HG03432 (cell line): ENCODE measurements around the gene CHURC1.

Experiments
- ATAC-seq: cut with Tn5 transposase; IDR thresholded peaks from one replicate; pipeline ENCODE4 v1.9.1; 2021; ENCODE audit warnings: mild to moderate bottlenecking, moderate library complexity; ENCODE audit not compliant: unreplicated experiment

Gene CHURC1

DNA sequence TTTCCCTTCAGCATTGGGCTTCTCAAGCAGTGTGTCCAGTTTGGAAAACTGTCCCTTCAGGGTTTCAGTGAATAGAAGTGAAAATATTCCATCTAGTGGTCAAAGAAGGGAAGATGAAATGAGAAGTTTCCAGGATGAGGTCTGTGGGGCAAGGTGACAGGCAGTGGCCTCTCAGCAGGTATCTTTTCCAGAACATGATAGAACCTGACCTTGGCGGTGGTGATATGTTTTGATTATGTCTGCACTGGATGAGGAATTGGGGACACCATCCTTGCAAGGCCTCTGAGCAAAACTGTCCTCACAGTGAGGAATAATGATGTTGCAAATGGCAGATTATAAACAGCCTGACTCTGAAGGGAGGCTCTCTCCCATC is 23.6 kb downstream of the CHURC1 start:
- no peak for ATAC-seq

DNA sequence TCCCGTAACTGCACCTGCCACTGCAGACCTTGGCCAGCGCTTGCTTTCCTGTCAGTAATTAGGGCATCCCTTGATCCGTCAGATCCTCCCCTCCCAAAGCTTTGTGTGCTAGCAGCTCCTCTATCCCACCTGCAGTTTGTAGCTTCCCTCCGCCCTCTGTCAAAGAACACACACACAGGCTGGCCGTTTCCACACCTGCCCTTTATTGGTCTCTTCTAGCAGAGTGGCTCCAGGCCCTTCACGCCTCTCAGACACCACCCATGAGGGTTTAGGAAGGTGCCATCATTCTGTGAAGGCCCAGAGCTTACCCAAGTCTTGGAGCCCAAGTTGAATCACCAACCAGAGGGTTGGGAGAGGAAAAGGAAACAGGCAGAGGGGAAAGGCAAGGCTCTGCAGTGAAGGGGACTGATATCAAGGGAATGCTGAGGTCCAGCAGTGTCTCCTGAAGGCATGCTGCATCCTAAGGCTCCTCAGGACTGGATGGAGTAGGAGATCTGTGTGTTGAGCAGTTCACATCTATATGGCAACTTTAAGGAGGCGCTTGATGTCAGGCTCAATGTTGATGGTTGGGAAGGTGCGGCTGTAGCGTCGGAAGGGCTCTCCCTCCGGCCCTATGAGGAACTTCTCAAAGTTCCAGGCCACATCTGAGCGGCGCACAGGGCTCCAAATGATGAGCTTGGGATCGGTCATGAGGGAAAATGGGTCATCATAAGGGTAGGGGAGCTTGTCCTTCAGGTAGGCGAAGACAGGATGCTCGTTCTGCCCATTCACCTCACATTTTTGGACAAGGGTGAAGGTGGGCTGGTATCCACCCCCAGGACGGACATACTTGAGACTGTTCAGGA is 24.9 kb downstream of the CHURC1 start:
- no peak for ATAC-seq

DNA sequence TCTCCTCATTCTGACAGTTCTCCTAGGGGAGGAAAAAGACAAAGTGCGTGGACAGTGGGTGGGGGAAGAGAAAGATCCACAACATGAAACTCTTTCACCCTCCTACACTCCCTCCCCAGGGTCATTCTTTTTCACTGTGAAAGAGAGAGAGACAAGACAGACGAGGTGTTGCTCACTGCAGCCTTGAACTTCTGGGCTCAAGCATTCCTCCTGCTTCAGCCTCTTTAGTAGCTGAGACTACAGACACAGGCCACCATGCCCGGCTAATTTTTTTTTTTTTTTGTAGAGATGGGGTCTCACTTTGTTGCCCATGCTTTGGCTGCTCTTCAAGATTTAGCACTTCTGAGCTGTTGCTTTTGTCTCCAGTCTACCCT is 25.5 kb downstream of the CHURC1 start:
- no peak for ATAC-seq

DNA sequence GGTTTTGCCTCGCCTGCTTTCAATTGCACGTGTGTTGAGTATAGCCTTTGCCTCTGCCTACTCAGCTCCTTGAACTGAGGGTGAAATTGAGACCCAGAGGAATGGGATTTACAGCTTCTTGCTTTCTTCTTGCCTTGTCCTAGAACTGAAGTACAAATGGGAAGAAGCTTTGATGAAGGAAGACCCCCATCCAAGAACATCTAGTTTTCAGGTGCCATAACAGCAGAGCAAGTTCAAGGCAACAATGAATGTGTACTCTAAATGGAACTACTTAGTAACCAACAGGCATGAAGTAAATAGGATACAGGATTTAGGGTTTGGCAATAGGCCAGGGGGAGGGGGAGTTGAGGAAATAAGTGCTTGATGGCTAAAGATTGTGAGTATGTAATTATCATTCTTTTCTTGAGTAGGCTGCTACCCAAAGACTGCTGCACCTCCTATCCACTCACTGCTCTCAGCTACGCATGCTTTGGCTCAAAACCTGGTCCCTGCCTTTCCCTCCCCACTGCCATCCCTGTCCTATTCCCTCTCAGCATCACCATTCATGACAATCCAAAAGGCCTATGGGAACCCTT is 26.2 kb downstream of the CHURC1 start:
- no peak for ATAC-seq

DNA sequence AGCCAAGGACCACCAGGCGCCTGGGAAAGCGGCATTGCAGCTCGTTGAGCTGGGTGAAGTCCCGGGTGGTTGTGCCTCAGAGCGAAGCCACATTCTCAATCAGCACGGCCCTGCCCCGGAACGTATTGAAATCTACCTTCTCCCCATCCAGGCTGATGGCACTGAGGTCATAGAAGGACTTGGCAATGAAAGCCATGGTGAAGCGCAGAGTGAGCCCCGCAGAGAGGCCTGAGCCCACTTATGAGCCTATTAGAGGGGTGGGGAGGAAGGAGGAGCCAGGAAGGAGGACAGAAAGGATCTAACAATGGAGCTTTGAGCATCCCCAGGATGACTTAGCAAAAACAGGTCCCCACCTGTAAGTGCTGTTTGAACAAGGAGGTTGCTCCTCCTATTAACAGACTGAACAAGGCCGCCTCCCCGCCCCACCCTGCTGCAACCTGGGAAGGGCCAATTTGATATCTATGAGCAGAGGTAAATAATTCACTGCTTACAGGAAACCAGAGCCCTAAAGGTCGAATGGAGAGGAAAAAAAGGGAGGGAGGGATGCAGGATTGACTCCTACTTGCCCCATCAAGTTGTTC is 28.4 kb downstream of the CHURC1 start, which contains the start of gene GPX2:
GPX2 (minus strand) TSS at position 215 of the 581 bp plus-strand sequence; CDS start at position 196, 19 bp downstream.
- ATAC-seq = no peak

DNA sequence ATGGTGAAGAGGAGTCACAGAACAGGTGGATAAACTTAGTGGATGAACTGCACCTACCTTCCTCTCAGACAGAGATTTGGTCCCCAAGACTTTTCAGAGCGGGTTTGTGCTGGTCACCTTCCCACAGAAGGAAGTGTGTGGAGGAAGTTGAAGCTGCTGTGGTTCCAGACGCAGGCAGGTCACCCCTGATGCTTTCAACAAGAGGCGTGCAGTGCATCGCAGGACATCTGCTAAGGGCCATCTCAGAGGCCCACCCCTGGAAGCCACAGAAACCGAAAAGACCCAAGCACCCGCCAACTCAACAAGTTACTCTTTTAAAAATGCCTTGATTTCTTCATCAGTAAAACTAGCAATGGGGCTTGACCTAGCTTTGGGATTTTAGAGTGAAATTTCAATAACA is 29.3 kb downstream of the CHURC1 start:
- no peak for ATAC-seq

DNA sequence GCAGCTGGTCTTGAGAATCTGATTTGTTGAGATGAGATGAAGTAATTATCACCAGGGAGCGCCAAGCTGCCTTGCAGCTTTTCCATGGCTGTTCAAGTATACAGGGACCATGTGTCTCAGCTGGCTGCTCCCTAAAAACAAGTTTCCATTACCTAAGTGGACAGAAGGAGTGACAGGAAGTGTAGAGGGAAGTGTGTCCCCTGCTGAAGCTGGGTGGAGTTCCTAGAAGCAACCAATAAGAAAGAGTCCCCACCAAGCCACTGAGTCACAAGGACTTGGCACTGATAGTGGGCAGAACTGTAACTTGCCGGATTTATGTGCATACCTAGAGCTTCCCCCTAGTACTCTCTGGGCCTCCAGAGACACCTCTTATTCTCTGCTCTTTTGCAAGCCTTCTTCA is 29.8 kb downstream of the CHURC1 start:
- no peak for ATAC-seq

DNA sequence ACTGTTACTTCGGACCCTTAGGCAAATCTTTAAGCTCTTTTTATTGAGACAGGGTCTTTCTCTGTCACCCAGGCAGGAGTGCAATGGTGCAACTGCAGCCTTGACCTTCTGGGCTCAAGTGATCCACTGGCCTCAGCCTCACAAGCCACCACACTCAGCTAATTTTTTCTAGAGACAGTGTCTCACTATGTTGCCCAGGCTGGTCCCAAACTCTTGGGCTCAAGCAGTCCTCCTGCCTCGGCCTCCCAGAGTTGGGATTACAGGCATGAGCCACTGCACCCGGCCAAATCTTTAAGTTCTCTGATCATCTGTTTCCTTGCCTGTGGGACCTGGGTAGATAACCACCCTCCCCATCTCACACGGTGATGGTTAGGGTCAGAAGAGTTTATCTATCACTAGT is 30.6 kb downstream of the CHURC1 start:
- no peak for ATAC-seq

DNA sequence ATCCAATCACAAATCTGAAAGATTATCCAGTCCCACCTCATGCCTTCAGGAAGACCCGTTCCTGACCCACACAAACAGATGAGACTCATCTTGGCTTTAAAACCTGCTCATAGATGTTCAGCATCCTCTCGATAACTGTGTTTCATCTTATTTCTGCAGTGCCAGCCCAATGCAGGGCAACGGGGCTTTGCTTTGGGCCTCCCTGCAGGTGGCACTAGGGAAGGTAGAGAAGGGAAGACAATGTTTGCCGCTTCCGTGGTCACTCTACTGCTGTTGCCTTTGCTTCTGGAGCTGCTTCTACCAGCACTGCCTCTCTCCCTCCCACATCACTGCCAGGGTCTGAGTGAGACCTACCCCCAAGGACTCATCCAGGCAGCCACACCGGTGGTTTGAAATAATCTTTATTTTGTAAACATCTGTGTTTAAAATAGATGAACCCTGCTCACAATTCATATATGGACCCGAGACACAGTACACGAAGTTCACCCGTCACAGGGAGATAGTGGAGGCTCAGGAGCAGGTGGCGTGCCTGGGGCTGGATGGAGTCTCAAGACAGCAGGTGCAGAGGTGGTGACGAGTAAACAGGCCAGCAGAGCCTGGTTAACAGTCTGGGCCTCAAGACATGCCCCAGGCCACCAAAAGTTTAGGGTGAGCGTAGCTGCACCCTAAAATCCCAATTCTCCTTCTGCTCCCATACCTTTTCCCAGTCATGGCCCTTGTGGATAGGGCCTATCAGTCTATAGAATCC is 31.4 kb downstream of the CHURC1 start:
- ATAC-seq = no peak

DNA sequence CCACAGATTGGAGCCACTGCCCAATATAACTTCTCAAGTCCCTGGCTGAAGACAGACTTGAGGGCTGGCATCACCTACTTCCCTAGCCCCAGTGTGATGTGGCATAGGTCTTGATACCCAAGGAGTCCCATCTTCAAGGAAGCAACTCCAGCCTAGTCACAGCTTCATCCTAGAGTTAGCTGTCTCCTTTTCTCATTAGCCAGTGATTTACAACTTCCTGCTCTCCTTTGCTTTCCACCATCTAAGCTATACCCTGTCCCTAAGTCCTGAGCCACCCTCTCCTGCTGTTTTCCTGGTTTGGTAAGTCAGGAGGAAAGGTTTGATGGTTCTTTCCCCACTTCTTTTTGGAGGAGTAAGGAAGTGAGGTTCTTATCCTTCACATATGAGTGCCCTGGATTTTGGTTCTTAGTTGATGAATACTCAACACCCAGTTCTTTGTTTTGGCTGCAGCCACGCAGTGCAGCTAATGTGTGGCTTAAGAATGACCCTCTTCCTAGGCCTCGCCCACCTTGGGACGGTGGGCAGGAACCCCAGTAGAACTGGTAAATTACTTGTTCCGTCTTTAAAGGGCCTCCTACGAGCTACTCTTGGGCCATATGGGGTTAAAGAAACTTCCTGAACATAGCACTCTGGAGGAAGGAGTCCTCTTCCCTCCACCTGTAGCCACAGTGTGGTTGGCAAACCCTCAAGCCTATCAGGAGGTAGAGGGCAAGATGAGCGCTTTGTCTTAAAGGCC is 32.2 kb downstream of the CHURC1 start:
- ATAC-seq = no peak

DNA sequence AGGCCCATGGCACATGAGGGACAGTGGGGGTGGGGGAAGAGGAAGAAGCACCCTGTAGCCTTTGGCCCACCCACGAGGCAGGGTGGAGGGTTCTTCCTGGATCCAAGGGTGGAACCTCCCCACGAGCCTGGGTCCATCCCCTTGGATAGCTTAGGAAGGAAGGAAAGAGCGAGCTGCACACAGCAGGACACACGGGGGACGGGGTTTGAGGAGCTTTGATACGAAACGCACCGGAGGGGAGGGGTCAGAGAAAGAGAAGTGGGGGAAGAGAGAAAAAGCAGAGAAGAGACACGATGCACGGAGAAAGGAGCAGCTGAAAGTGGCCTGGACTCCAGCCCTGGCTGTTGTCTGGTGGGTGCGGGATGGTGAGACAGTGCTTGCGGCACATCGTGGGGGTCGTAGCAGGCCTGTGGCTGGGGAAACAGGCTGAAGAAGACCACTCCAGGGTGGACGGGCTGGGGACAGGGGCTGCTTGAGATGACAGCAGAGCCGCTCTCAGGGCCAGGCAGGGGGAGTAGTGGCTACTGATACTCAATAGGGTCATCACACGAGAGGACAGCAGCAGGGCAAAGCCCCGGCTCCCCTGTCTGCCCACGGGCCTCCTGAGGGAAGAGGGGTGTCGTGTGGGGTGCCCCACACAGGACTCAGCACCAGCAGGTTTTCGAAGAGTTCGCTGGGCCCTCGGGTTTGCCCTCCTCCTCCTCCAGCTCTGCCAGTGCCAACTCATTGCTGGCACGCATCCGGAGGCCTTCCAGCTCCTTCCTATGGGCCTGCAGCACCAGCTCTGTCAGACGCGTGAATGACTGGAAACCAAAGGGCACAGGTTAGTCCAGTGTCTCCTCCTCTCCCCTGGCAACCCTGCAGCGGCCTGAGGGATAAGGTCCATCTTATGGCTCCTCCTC is 33.7 kb downstream of the CHURC1 start:
- no peak for ATAC-seq

DNA sequence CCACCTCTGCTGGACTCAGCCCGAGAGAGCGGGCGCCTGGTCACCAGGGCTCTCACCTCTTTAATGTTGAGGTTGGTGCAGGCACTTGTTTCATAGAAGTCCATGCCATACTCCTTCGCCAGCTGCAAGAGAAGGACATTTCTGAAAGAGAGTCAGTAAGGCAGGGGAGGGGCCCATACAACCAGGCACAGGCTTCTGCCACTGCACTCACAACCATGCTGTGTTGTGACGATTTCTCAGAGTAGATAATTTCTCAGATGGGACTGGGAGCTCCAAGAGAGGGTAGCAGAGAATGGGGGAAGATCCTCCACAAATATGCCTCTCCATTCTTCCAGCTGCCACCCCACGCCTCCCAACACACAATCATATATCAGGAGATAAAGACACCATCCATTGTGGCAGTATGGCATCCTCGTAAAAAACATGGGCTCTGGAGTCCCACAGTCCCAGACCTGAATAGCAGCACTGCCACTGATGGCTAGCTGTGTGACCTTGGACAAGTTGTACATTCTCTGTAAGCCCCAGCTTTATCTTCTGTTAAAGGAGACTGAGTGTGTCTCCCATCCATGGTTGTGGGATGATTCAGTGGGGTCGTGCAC is 34.5 kb downstream of the CHURC1 start:
- ATAC-seq = no peak

DNA sequence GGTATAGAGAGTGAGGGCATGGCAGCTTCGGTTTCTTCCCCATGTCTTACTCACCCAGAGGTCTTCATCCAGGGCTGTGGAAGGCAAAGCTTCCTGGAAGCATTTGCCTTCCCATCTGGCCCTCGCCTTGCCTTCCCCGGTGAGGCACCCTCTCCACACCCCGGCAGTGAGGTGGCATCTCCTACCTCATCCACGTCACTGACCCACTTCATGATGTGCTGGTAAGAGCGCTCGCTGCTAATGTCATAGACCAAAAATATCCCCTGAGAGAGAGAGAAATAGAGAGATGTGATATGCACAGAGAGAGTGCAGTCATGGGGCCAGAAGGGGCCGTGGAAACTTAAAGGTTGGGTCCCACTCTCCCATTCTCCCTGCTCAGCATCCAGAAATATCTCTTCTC is 36.6 kb downstream of the CHURC1 start:
- no peak for ATAC-seq

DNA sequence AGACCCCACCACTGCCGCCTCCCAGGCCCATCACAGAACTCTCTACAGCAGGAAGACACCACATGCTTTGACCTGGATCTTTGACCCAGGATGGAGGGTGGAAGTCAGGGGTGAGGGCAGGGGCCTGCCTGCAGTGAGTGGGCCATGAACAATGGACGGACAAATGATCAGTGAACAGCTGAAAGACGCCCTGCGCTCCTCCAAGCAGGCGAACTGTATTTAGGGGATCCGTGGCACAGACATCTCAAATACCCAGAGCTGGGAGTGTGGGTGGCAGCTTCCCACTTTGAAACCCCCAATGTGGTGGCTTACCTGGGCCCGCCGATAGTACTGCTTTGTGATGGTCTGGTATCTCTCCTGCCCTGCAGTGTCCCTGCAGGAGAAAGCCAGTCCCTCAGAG is 37.0 kb downstream of the CHURC1 start:
- no peak for ATAC-seq

DNA sequence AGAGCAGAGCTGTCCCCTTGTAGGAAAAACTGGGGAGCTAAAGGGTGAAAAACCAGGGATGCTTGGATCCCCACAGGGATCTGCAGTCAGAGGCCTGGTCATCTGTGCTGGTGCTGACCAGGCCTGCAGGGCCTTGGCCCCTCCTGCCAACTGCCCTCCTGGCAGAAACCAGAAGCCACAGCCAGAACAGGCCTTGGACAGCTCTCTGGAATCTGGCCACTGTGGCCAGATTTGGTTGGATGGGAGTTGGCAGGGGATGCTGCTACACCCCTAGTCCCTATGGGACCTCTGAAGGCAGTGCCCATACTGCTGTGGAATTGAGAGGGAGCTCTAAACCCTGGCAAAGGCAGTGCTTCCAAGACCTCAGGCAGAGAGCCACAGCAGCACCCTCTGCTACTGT is 37.5 kb downstream of the CHURC1 start:
- ATAC-seq = no peak

DNA sequence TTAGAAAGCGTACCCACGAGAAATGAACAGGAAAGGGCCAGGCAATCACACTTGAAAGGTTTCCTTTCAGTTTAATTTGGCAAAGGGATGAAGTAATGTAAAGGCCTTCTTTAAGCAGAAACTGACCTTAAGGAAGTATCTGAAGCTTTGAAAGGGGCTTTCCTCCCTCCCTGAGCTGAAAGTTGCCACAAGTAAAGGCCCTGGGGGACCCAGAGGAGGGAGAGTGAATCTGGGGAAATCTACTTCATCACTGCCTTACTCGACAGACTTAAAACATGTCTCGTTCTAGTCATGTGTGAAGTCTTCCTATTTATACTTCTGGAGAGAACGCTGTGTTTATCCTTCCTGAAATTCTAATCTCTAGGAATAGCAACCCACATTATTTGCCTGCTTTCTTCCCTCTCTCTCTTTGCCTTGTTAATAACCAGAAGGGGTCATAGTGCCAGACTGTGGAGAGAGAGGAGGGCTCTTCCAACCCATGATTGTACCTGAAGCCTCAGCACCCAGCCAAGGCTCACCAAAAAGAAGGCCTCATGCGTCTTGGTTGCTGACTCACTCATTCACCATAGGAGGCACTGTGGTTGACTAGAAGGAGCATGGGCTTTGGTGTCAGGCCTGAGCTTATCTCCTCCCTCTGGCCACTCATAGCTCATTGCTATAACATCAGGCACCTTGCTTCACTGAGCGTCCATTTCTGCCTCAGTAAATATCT is 38.5 kb downstream of the CHURC1 start:
- peak; percentile 73 for ATAC-seq

DNA sequence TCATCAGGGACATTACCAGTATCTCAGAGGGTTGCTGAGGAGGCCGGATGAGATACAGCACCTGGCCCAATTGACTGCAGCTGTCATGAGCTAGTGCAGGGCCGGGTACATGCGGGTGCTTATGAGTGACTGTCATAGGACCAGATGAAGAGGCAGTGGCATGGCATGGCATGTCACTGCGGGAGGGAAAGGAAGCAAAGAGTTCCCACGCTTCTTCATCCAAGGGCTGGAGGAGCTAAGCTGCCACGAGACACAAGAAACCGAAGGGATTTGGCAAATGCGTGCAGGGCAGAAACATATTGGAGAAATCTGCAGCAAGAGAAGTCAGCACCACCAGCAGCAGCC is 39.0 kb downstream of the CHURC1 start:
- ATAC-seq = no peak

DNA sequence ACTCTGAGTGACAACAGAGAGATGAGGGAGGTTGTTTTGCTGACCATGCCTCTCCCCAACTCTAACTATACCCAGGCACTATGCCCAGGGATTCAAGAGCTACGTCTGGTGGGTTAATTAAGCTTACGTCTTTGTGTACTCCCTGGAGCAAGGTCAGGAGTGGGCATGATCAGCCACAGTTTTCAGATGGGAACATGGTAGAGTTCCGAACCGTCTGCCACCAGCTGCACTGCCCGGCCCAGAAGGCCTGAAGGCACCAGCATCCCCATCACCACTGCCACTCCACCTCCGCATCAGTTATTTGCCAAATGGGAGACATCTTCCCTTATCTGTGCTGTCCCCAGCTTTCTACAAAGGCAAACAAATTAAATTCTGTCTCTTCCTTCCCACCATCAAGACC is 39.4 kb downstream of the CHURC1 start:
- no peak for ATAC-seq
